Measurements from ENCODE around the gene SESN2. TPM values are rescaled to one million over a fixed set of nuclear protein-coding genes. Genes with fewer than 3 reads are reported as not detected.

The SESN2 gene
- total and polyA plus RNA-seq, 4 donors = 5.5 to 13.0 (median 10.7) TPM

DNA sequence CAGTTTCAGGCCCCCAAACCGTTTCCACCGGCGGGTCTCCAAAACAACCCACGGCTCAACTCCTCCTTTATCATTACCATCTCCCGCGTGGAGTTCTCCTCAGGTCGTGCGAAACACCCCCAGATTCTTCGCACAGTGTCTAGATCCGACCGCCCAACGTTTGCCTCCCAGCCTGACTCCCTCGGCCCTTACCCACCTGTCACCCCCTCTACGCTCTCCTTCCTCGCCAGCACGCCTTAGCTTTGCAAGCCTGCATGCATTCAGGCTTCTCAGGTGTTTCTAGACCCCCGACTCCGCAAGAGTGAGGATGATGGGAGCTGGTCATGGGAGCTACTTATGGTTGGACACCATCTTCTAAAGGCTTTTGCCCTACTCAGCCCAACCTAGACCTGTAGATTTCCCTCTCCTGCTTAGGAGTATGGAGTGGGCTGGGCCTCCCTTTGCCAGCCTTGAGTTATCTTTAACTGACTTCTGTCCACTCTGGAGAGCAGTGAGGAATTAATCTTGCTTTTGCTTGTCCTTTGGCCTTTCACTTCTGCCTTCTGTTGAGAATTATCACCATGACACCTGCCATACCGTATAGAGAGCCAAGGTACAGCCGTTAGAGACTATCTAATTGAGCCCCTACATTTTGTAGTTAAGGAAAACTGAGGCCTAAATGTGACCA lies 22.5 kb upstream of the SESN2 start:
- Histone ChIP-seq H3K36me3 (ENCODE audit: control insufficient read depth in 4 of 4, insufficient read depth in 3 of 4, low read depth in 1 of 4, low read length in 3 of 4) (peaks cover 0 to 4% (median 2%) of the 10 kb centered on the region in 4 donors), H3K27ac (ENCODE audit: low read depth in 1 of 2, low read length in 2 of 2) (peak overlapping the region; percentile 94 to 96), H3K4me1 (ENCODE audit: control insufficient read depth in 4 of 4, insufficient read depth in 4 of 4, low read length in 3 of 4) (peaks cover 6 to 32% (median 24%) of the 10 kb centered on the region in 4 donors), H3K27me3 (ENCODE audit: control insufficient read depth in 4 of 4, insufficient read depth in 4 of 4, low read length in 3 of 4) (no peaks in the 10 kb centered on the region), H3K9me3 (ENCODE audit: control insufficient read depth in 4 of 4, low read length in 3 of 4) (no peaks in the 10 kb centered on the region), H3K4me3 (ENCODE audit: low read depth in 1 of 3, low read length in 3 of 3) (peak overlapping the region; percentile 77 to 99 (median 98)), H3K9ac (ENCODE audit: low read depth in 1 of 2, low read length in 2 of 2) (peak overlapping the region; percentile 75 to 79)
- DNase-seq (ENCODE audit: low spot score) = peak; percentile 53
- TF ChIP-seq RAD21 (IDR thresholded peaks at IDR 0.05) = no peak
- 12% methylated on average over 20 of the region's 20 CpGs for WGBS

DNA sequence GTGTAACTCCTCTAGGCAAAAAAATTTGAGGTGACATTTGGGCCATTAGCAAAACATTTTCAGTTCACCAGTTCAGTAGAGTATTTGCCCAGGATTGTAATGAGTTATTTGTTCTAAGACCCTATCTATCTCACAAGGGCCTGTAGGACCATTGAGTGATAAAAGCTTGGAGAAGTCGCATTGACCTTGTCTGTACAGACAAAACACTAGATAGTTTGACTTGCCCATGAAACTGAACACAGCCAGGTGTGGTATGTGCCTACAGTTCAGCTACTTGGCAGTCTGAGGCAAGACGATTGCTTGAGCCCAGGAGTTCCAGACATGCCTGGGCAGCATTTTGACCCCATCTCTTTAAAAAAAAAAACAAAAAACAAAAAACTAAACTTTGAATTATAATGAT lies 20.3 kb upstream of the SESN2 start:
- peaks cover 3 to 31% (median 22%) of the 10 kb centered on the region in 4 donors for H3K4me1 ChIP-seq (ENCODE audit: control insufficient read depth in 4 of 4, insufficient read depth in 4 of 4, low read length in 3 of 4)
- WGBS = 73% methylated on average over 2 of the region's 2 CpGs
- no peak overlapping the region for H3K4me3 ChIP-seq (ENCODE audit: low read depth in 1 of 3, low read length in 3 of 3)

More for the DNA sequence above, 20.3 kb upstream of the SESN2 start:
- Histone ChIP-seq H3K27ac (ENCODE audit: low read depth in 1 of 2, low read length in 2 of 2) (no peak overlapping the region), H3K9me3 (ENCODE audit: control insufficient read depth in 4 of 4, low read length in 3 of 4) (no peaks in the 10 kb centered on the region), H3K9ac (ENCODE audit: low read depth in 1 of 2, low read length in 2 of 2) (no peak overlapping the region), H3K27me3 (ENCODE audit: control insufficient read depth in 4 of 4, insufficient read depth in 4 of 4, low read length in 3 of 4) (no peaks in the 10 kb centered on the region), H3K36me3 (ENCODE audit: control insufficient read depth in 4 of 4, insufficient read depth in 3 of 4, low read depth in 1 of 4, low read length in 3 of 4) (peaks cover 0 to 4% (median 2%) of the 10 kb centered on the region in 4 donors)
- TF ChIP-seq TAF1 (conservative IDR thresholded peaks at IDR 0.05) (no peak), GABPA (IDR thresholded peaks at IDR 0.05 in 1 of 2, conservative IDR thresholded peaks at IDR 0.05 in 1 of 2) (no peak), SP1 (IDR thresholded peaks at IDR 0.05) (no peak), REST (IDR thresholded peaks at IDR 0.05) (no peak), FOXA2 (IDR thresholded peaks at IDR 0.05) (no peak), HNF4A (conservative IDR thresholded peaks at IDR 0.05) (no peak), RAD21 (IDR thresholded peaks at IDR 0.05) (no peak), FOXA1 (IDR thresholded peaks at IDR 0.05) (no peak), RXRA (IDR thresholded peaks at IDR 0.05) (no peak), YY1 (IDR thresholded peaks at IDR 0.05) (no peak), MAX (IDR thresholded peaks at IDR 0.05) (no peak), HNF4G (IDR thresholded peaks at IDR 0.05) (no peak), EGR1 (IDR thresholded peaks at IDR 0.05; ENCODE audit: low read depth in 2 of 2) (no peak), ATF3 (IDR thresholded peaks at IDR 0.05) (no peak)
- no peak for DNase-seq (ENCODE audit: low spot score)

Data from liver (tissue), 9 donors.